Kidney (tissue), 14 donors: Measurements from ENCODE around the gene PNCK. TPM values are rescaled to one million over a fixed set of nuclear protein-coding genes. Genes with fewer than 3 reads are reported as not detected.

Experiments used
- DNase-seq, 5 donors: peaks; one replicate each; pipeline ENCODE4 v3.0.0-alpha.2; 2013 to 2020
- FAIRE-seq: peaks from 2 replicates; lab custom pipeline; 2012; peaks lifted over from hg19 to GRCh38; lab: Jason Lieb, UNC
- H3K27ac ChIP-seq, 2 donors: one replicate each; pipeline ENCODE4 v1.7.0; 2013; ENCODE audit warnings: low read depth in 2 of 2, low read length in 2 of 2, inconsistent platforms in 1 of 2
- H3K27me3 ChIP-seq: one replicate; pipeline ENCODE4 v1.7.1; 2013; ENCODE audit warnings: low read length, inconsistent platforms; ENCODE audit not compliant: control insufficient read depth, insufficient read depth
- H3K36me3 ChIP-seq, 3 donors: one replicate each; pipeline versions ENCODE4 v1.7.0 to v1.7.1; 2013; ENCODE audit warnings: low read length in 3 of 3, control low read depth in 1 of 3, inconsistent platforms in 1 of 3; ENCODE audit not compliant: insufficient read depth in 3 of 3, control insufficient read depth in 2 of 3
- H3K4me1 ChIP-seq, 3 donors: one replicate each; pipeline versions ENCODE4 v1.7.0 to v1.7.1; 2013; ENCODE audit warnings: low read length in 3 of 3, inconsistent platforms in 1 of 3, low read depth in 1 of 3; ENCODE audit not compliant: control insufficient read depth in 2 of 3, insufficient read depth in 2 of 3
- H3K4me3 ChIP-seq, 3 donors: one replicate each; pipeline versions ENCODE4 v1.7.0 to v1.8.1; 2013; ENCODE audit warnings: low read length in 3 of 3, control low read depth in 1 of 3, inconsistent platforms in 1 of 3
- H3K9ac ChIP-seq, 3 donors: one replicate each; pipeline versions ENCODE4 v1.7.0 to v1.7.1; 2013; ENCODE audit warnings: low read length in 3 of 3, control low read depth in 1 of 3, inconsistent platforms in 1 of 3
- H3K9me3 ChIP-seq, 3 donors: one replicate each; pipeline versions ENCODE4 v1.7.0 to v1.7.1; 2013; ENCODE audit warnings: low read length in 3 of 3, control low read depth in 1 of 3, inconsistent platforms in 1 of 3; ENCODE audit not compliant: control insufficient read depth in 2 of 3, insufficient read depth in 1 of 3
- intact Hi-C: fragments of 100-400 bp; cut with DNase I; formaldehyde crosslinking; loops from one replicate; pipeline ENCODE4 v1.11.1; 2022
- polyA plus RNA-seq: library from polyadenylated mRNA; stranded (reverse); fragments of 350-450 nt; fragmentation: Illumina TruSeq; extraction: RNeasy Lipid Tissue Mini Kit (QIAGEN cat#74804); gene quantifications from one replicate; pipeline ENCODE4 v1.2.3, GENCODE V29; 2014; ENCODE audit warnings: low read depth, low replicate concordance; ENCODE audit not compliant: insufficient read depth
- total RNA-seq: library from RNA; stranded (reverse); fragmentation: NEBNext Ultra II Directional; extraction: Animal tissue kit (Norgen Biotek cat#: 25700); gene quantifications from one replicate; pipeline ENCODE4 v1.2.1, GENCODE V29; 2021
- TF ChIP-seq, protein P1 (sequence below): IDR thresholded peaks from 3 replicates; pipeline ENCODE4 v1.5.1; 2012; ENCODE audit warnings: mild to moderate bottlenecking, moderate library complexity, borderline replicate concordance; ENCODE audit not compliant: insufficient read depth; ENCODE audit errors: extremely low read depth
- donor health status: control.
- donor health status: control.
- donor health status: control.
- donor health status: control.
- donor health status: control.
- donor health status: DM: yes; HTN: yes; CAD: no.
- donor health status: Normal renal cell carcinoma (clear cell type).

The PNCK gene
- total and polyA plus RNA-seq, 2 donors from 2014 or later, result 1.5 to 5.5 TPM

DNA sequence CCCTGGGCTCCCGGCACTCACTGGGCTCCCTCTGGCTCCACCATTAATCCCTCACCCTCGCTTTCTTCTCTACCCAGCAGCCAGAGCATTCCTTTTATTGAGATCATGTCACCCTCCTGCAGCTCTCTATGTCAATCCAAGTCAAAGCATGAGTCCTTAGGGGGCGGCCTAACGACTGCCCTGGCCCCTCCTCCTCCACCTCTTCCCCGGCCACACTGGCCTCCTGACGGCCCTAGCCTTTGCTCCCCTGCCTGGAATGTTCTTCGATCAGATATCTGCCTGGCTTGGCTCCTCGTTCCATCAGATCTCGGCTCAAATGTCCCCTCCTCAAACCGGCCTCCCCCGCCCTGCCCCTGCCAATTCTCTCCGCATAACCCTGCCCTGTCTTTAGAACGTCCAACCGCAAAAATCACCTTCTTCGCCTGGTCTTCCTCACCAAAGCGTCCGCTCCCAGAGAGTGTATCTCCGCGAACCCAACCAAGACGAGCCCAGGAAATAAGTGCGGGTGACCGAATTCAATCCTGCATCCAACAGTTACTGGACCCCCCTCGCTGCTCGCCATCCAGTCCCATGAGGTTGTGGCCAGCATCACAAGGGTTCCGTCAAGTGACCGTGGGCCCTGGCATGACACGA, 722 bp upstream of the PNCK start:
- Histone ChIP-seq H3K9ac (no peak overlapping the region), H3K27me3 (no peaks in the 10 kb centered on the region), H3K4me3 (no peak overlapping the region), H3K36me3 (no peaks in the 10 kb centered on the region), H3K27ac (no peak overlapping the region), H3K4me1 (no peaks in the 10 kb centered on the region), H3K9me3 (no peaks in the 10 kb centered on the region)
- intact Hi-C loops, result no loop called here
- FAIRE-seq (no peak), DNase-seq (peak in 1 of 5 donors; percentile 46)
- TF ChIP-seq, protein P1, sequence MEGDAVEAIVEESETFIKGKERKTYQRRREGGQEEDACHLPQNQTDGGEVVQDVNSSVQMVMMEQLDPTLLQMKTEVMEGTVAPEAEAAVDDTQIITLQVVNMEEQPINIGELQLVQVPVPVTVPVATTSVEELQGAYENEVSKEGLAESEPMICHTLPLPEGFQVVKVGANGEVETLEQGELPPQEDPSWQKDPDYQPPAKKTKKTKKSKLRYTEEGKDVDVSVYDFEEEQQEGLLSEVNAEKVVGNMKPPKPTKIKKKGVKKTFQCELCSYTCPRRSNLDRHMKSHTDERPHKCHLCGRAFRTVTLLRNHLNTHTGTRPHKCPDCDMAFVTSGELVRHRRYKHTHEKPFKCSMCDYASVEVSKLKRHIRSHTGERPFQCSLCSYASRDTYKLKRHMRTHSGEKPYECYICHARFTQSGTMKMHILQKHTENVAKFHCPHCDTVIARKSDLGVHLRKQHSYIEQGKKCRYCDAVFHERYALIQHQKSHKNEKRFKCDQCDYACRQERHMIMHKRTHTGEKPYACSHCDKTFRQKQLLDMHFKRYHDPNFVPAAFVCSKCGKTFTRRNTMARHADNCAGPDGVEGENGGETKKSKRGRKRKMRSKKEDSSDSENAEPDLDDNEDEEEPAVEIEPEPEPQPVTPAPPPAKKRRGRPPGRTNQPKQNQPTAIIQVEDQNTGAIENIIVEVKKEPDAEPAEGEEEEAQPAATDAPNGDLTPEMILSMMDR, result no peak

- intact Hi-C loops, result no loop called here
- Histone ChIP-seq H3K9ac (no peak overlapping the region), H3K9me3 (no peaks in the 10 kb centered on the region), H3K4me1 (no peaks in the 10 kb centered on the region), H3K27ac (no peak overlapping the region), H3K27me3 (no peaks in the 10 kb centered on the region), H3K4me3 (no peak overlapping the region), H3K36me3 (no peaks in the 10 kb centered on the region)
- DNase-seq (peak; percentile 44 to 85 (median 66)), FAIRE-seq (no peak)
- TF ChIP-seq, protein P1, result no peak
Measured at GRCh38 chrX:153672531-153673427, 834 bp downstream of the PNCK start.

- Histone ChIP-seq H3K27ac (no peak overlapping the region), H3K9me3 (no peaks in the 10 kb centered on the region), H3K27me3 (no peaks in the 10 kb centered on the region), H3K4me1 (peaks cover 0 to 3% (median 0%) of the 10 kb centered on the region in 3 donors), H3K36me3 (no peaks in the 10 kb centered on the region), H3K4me3 (no peak overlapping the region), H3K9ac (no peak overlapping the region)
- FAIRE-seq (no peak), DNase-seq (no peak)
- TF ChIP-seq, protein P1, result no peak
- intact Hi-C loops, result no loop called here
Measured at GRCh38 chrX:153671589-153672530, 1.8 kb downstream of the PNCK start.
